WERI-Rb-1 (cell line): ENCODE measurements around the gene MYB.

Source experiments
- DNase-seq: peaks from one replicate; pipeline ENCODE4 v3.0.0-alpha.2; 2020
- H3K27ac ChIP-seq: fragments of 250-450 bp; sonication (Bioruptor Pico); 2 replicates; pipeline ENCODE4 v1.5.1; 2020; ENCODE audit warnings: mild to moderate bottlenecking, moderate library complexity
- H3K27me3 ChIP-seq: fragments of 250-450 bp; sonication (Bioruptor Pico); 2 replicates; pipeline ENCODE4 v1.5.1; 2021; ENCODE audit warnings: mild to moderate bottlenecking, low read depth, moderate library complexity; ENCODE audit not compliant: insufficient read depth, severe bottlenecking
- H3K36me3 ChIP-seq: fragments of 250-450 bp; sonication (Bioruptor Pico); 2 replicates; pipeline ENCODE4 v1.5.1; 2020; ENCODE audit warnings: mild to moderate bottlenecking, moderate library complexity
- H3K4me3 ChIP-seq: 2 replicates; pipeline ENCODE4 v1.5.1; 2011; ENCODE audit warnings: low read depth, mild to moderate bottlenecking, control low read depth, low read length
- H3K9me3 ChIP-seq: fragments of 250-450 bp; sonication (Bioruptor Pico); 2 replicates; pipeline ENCODE4 v1.5.1; 2021; ENCODE audit warnings: mild to moderate bottlenecking, moderate library complexity; ENCODE audit not compliant: severe bottlenecking
- CTCF ChIP-seq: IDR thresholded peaks from 2 replicates; pipeline ENCODE4 v1.5.1; 2011; ENCODE audit warnings: low read depth, mild to moderate bottlenecking, control low read depth, inconsistent platforms, low read length

The MYB gene

GRCh38 chr6:135233686-135234491 lies 52.8 kb downstream of the MYB start:
- Histone ChIP-seq H3K4me3 (no peak overlapping the region), H3K27ac (peak overlapping the region; percentile 39), H3K27me3 (no peaks in the 10 kb centered on the region), H3K9me3 (no peaks in the 10 kb centered on the region), H3K36me3 (no peaks in the 10 kb centered on the region)
- no peak for TF ChIP-seq CTCF
- DNase-seq, result peak; percentile 76

GRCh38 chr6:135234492-135234780 lies 53.3 kb downstream of the MYB start:
- no peaks in the 10 kb centered on the region for H3K9me3 ChIP-seq
- H3K27ac ChIP-seq, result peak overlapping the region; percentile 39
- TF ChIP-seq CTCF, result no peak
- no peaks in the 10 kb centered on the region for H3K27me3 ChIP-seq
- no peak for DNase-seq
- no peaks in the 10 kb centered on the region for H3K36me3 ChIP-seq
- H3K4me3 ChIP-seq, result no peak overlapping the region

- no peak for TF ChIP-seq CTCF
- Histone ChIP-seq H3K36me3 (no peaks in the 10 kb centered on the region), H3K9me3 (no peaks in the 10 kb centered on the region), H3K27ac (no peak overlapping the region), H3K4me3 (no peak overlapping the region), H3K27me3 (no peaks in the 10 kb centered on the region)
- DNase-seq, result no peak
Measured at GRCh38 chr6:135235716-135236115, 54.6 kb downstream of the MYB start.

- no peaks in the 10 kb centered on the region for H3K36me3 ChIP-seq
- DNase-seq, result no peak
- TF ChIP-seq CTCF, result no peak
- H3K27me3 ChIP-seq, result no peaks in the 10 kb centered on the region
- H3K4me3 ChIP-seq, result no peak overlapping the region
- no peak overlapping the region for H3K27ac ChIP-seq
- H3K9me3 ChIP-seq, result no peaks in the 10 kb centered on the region
Measured at GRCh38 chr6:135236319-135236718, 55.2 kb downstream of the MYB start.

GRCh38 chr6:135236732-135237131 lies 55.6 kb downstream of the MYB start:
- Histone ChIP-seq H3K27me3 (no peaks in the 10 kb centered on the region), H3K36me3 (no peaks in the 10 kb centered on the region), H3K9me3 (no peaks in the 10 kb centered on the region), H3K27ac (no peak overlapping the region), H3K4me3 (no peak overlapping the region)
- TF ChIP-seq CTCF, result no peak
- DNase-seq, result no peak

GRCh38 chr6:135240711-135241110 lies 59.6 kb downstream of the MYB start:
- Histone ChIP-seq H3K36me3 (no peaks in the 10 kb centered on the region), H3K4me3 (no peak overlapping the region), H3K27ac (no peak overlapping the region), H3K9me3 (no peaks in the 10 kb centered on the region), H3K27me3 (no peaks in the 10 kb centered on the region)
- TF ChIP-seq CTCF, result no peak
- no peak for DNase-seq
